Breast epithelium (tissue), 3 donors: ENCODE data around the gene CLPSL2.

Experiments used
- POLR2AphosphoS5 ChIP-seq, 3 donors: sonication (generic); formaldehyde crosslinking; IDR thresholded peaks; one replicate each; pipeline ENCODE4 v1.6.1; 2017; ENCODE audit warnings: antibody characterized with exemption in 3 of 3
- TF ChIP-seq, protein P1 (sequence below), 3 donors: fragments of 450-650 bp; IDR thresholded peaks; one replicate each; pipeline ENCODE4 v1.5.1; 2016 to 2017; ENCODE audit warnings: antibody characterized with exemption in 3 of 3, mild to moderate bottlenecking in 3 of 3, moderate library complexity in 3 of 3

- no peak for TF ChIP-seq POLR2AphosphoS5 (IDR thresholded peaks at IDR 0.05)
- TF ChIP-seq, protein P1, sequence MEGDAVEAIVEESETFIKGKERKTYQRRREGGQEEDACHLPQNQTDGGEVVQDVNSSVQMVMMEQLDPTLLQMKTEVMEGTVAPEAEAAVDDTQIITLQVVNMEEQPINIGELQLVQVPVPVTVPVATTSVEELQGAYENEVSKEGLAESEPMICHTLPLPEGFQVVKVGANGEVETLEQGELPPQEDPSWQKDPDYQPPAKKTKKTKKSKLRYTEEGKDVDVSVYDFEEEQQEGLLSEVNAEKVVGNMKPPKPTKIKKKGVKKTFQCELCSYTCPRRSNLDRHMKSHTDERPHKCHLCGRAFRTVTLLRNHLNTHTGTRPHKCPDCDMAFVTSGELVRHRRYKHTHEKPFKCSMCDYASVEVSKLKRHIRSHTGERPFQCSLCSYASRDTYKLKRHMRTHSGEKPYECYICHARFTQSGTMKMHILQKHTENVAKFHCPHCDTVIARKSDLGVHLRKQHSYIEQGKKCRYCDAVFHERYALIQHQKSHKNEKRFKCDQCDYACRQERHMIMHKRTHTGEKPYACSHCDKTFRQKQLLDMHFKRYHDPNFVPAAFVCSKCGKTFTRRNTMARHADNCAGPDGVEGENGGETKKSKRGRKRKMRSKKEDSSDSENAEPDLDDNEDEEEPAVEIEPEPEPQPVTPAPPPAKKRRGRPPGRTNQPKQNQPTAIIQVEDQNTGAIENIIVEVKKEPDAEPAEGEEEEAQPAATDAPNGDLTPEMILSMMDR (IDR thresholded peaks at IDR 0.05), result no peak
Measured at GRCh38 chr6:35755278-35755924, 21.0 kb upstream of the CLPSL2 start.
